Keratinocyte (primary cell): ENCODE data around the gene NOX3.

ENCODE experiments used
- CTCF ChIP-seq, 3 experiments: IDR thresholded peaks in 1 of 3; conservative IDR thresholded peaks in 1 of 3; optimal IDR thresholded peaks in 1 of 3; 2 replicates in 2 of 3; 3 replicates in 1 of 3; pipeline versions ENCODE3 to v1.5.1; 2011; ENCODE audit warnings: low read length in 3 of 3, mild to moderate bottlenecking in 3 of 3, moderate library complexity in 2 of 3, control low read depth in 1 of 3, inconsistent platforms in 1 of 3; ENCODE audit not compliant: insufficient read depth in 2 of 3; ENCODE audit errors: extremely low read depth in 1 of 3
- EZH2 ChIP-seq: IDR thresholded peaks from one replicate; pipeline ENCODE4 v1.6.1; 2012; ENCODE audit warnings: inconsistent platforms, mild to moderate bottlenecking, low read length, moderate library complexity

GRCh38 chr6:155412335-155412734 lies 43.3 kb downstream of the NOX3 start:
- TF ChIP-seq CTCF (optimal IDR thresholded peaks at IDR 0.05 in 1 of 3, IDR thresholded peaks at IDR 0.05 in 1 of 3, conservative IDR thresholded peaks at IDR 0.05 in 1 of 3; ENCODE audit: extremely low read depth in 1 of 3, insufficient read depth in 2 of 3, low read length in 3 of 3) (no peak), EZH2 (no peak)
